ENCODE data around the gene TGFBR3L.

TGFBR3L gene

GRCh38 chr19:7914598-7915045 lies at the start of gene TGFBR3L:
Gene TGFBR3L, plus strand, starts transcription at chr19:7914830.
- CTCF ChIA-PET, result no interaction called here

GRCh38 chr19:7865262-7865911 lies 49.2 kb upstream of the TGFBR3L start:
- H3K4me1 Mint-ChIP-seq, result peaks cover 34% of the 10 kb centered on the region
- H3K4me3 Mint-ChIP-seq, result peak overlapping the region; percentile 43
- no peaks in the 10 kb centered on the region for H3K36me3 Mint-ChIP-seq
- H3K27me3 Mint-ChIP-seq, result peaks cover 87% of the 10 kb centered on the region
- peak overlapping the region; percentile 51 for H3K27ac Mint-ChIP-seq
- CTCF ChIA-PET, result no interaction called here
- DNase-seq, result no peak
- H3K9me3 Mint-ChIP-seq, result no peaks in the 10 kb centered on the region

More at GRCh38 chr19:7914598-7915045, at the start of gene TGFBR3L:
- Mint-ChIP-seq H3K4me3 (peak within 1 kb of the TSS; percentile 64), H3K27ac (peak within 1 kb of the TSS; percentile 19), H3K36me3 (peaks cover 18% of the 10 kb centered on the region), H3K27me3 (peaks cover 59% of the 10 kb centered on the region), H3K4me1 (peaks cover 21% of the 10 kb centered on the region), H3K9me3 (no peaks in the 10 kb centered on the region)
- DNase-seq, result no peak

- no peak overlapping the region for H3K27ac Mint-ChIP-seq
- no peaks in the 10 kb centered on the region for H3K9me3 Mint-ChIP-seq
- peaks cover 43% of the 10 kb centered on the region for H3K4me1 Mint-ChIP-seq
- DNase-seq, result no peak
- CTCF ChIA-PET, result no interaction called here
- peaks cover 85% of the 10 kb centered on the region for H3K27me3 Mint-ChIP-seq
- no peak overlapping the region for H3K4me3 Mint-ChIP-seq
- H3K36me3 Mint-ChIP-seq, result no peaks in the 10 kb centered on the region
Measured at GRCh38 chr19:7866399-7867091, 48.1 kb upstream of the TGFBR3L start.

GRCh38 chr19:7867092-7867844 lies 47.4 kb upstream of the TGFBR3L start:
- no peaks in the 10 kb centered on the region for H3K36me3 Mint-ChIP-seq
- H3K9me3 Mint-ChIP-seq, result no peaks in the 10 kb centered on the region
- peaks cover 85% of the 10 kb centered on the region for H3K27me3 Mint-ChIP-seq
- H3K27ac Mint-ChIP-seq, result peak overlapping the region; percentile 7
- peaks cover 49% of the 10 kb centered on the region for H3K4me1 Mint-ChIP-seq
- CTCF ChIA-PET, result no interaction called here
- DNase-seq, result no peak
- no peak overlapping the region for H3K4me3 Mint-ChIP-seq

GRCh38 chr19:7868326-7868670 lies 46.3 kb upstream of the TGFBR3L start:
- Mint-ChIP-seq H3K4me3 (peak overlapping the region; percentile 68), H3K27ac (no peak overlapping the region), H3K36me3 (no peaks in the 10 kb centered on the region), H3K27me3 (peaks cover 85% of the 10 kb centered on the region), H3K4me1 (peaks cover 53% of the 10 kb centered on the region), H3K9me3 (no peaks in the 10 kb centered on the region)
- CTCF ChIA-PET, result interaction anchor here (1.2 to 2.0 kb wide), 7 partner anchors 11 to 300 kb away, joined by 3 to 14 read pairs (median 8); partner anchors contain the start of genes MAP2K7 and SNAPC2
- DNase-seq, result peak; percentile 50

- DNase-seq, result peak; percentile 86
- H3K27me3 Mint-ChIP-seq, result peaks cover 85% of the 10 kb centered on the region
- CTCF ChIA-PET, result interaction anchor here (0.9 to 2.0 kb wide), 12 partner anchors 10 to 300 kb away, joined by 3 to 14 read pairs (median 5); partner anchors contain the start of genes MAP2K7, SNAPC2 and TRAPPC5
- peaks cover 2% of the 10 kb centered on the region for H3K36me3 Mint-ChIP-seq
- peaks cover 53% of the 10 kb centered on the region for H3K4me1 Mint-ChIP-seq
- no peaks in the 10 kb centered on the region for H3K9me3 Mint-ChIP-seq
- peak overlapping the region; percentile 81 for H3K27ac Mint-ChIP-seq
- peak overlapping the region; percentile 71 for H3K4me3 Mint-ChIP-seq
Measured at GRCh38 chr19:7868671-7869452, 45.8 kb upstream of the TGFBR3L start.

GRCh38 chr19:7869453-7869909 lies 45.1 kb upstream of the TGFBR3L start:
- peak; percentile 83 for DNase-seq
- Mint-ChIP-seq H3K27me3 (peaks cover 82% of the 10 kb centered on the region), H3K4me1 (peaks cover 50% of the 10 kb centered on the region), H3K4me3 (peak overlapping the region; percentile 71), H3K27ac (peak overlapping the region; percentile 81), H3K9me3 (no peaks in the 10 kb centered on the region), H3K36me3 (peaks cover 2% of the 10 kb centered on the region)
- CTCF ChIA-PET, result interaction anchor here (0.7 to 2.0 kb wide), 14 partner anchors 10 to 347 kb away, joined by 3 to 14 read pairs (median 4); partner anchors contain the start of genes MAP2K7, MCOLN1, SNAPC2 and TRAPPC5

GRCh38 chr19:7869910-7870511 lies 44.6 kb upstream of the TGFBR3L start:
- Mint-ChIP-seq H3K27ac (peak overlapping the region; percentile 51), H3K36me3 (peaks cover 2% of the 10 kb centered on the region), H3K9me3 (no peaks in the 10 kb centered on the region), H3K4me3 (peak overlapping the region; percentile 58), H3K4me1 (peaks cover 50% of the 10 kb centered on the region), H3K27me3 (peaks cover 82% of the 10 kb centered on the region)
- DNase-seq, result peak; percentile 69
- CTCF ChIA-PET, result interaction anchor here (0.7 to 2.0 kb wide), 12 partner anchors 11 to 348 kb away, joined by 3 to 14 read pairs (median 5); partner anchors contain the start of genes MAP2K7, MCOLN1, SNAPC2 and TRAPPC5

GRCh38 chr19:7870571-7871436 lies 43.8 kb upstream of the TGFBR3L start:
- no peak overlapping the region for H3K27ac Mint-ChIP-seq
- H3K27me3 Mint-ChIP-seq, result peaks cover 82% of the 10 kb centered on the region
- H3K9me3 Mint-ChIP-seq, result no peaks in the 10 kb centered on the region
- CTCF ChIA-PET, result interaction anchor here (0.6 kb wide), 1 partner anchor 13 kb away, joined by 3 read pairs; no protein-coding TSS in a partner anchor
- peak overlapping the region; percentile 35 for H3K4me3 Mint-ChIP-seq
- peaks cover 47% of the 10 kb centered on the region for H3K4me1 Mint-ChIP-seq
- peaks cover 2% of the 10 kb centered on the region for H3K36me3 Mint-ChIP-seq
- peak; percentile 66 for DNase-seq

- peak overlapping the region; percentile 35 for H3K4me3 Mint-ChIP-seq
- peaks cover 2% of the 10 kb centered on the region for H3K36me3 Mint-ChIP-seq
Measured at GRCh38 chr19:7871437-7872305, 43.0 kb upstream of the TGFBR3L start.

GRCh38 chr19:7872306-7873204 lies 42.1 kb upstream of the TGFBR3L start:
- H3K9me3 Mint-ChIP-seq, result no peaks in the 10 kb centered on the region
- no peak overlapping the region for H3K27ac Mint-ChIP-seq
- peaks cover 50% of the 10 kb centered on the region for H3K4me1 Mint-ChIP-seq
- peaks cover 73% of the 10 kb centered on the region for H3K27me3 Mint-ChIP-seq
- peak overlapping the region; percentile 7 for H3K4me3 Mint-ChIP-seq
- CTCF ChIA-PET, result interaction anchor here (0.7 to 1.5 kb wide), 3 partner anchors 27 to 192 kb away, joined by 3 to 4 read pairs (median 3); partner anchors contain the start of gene TRAPPC5
- H3K36me3 Mint-ChIP-seq, result peaks cover 2% of the 10 kb centered on the region
- DNase-seq, result no peak

More at GRCh38 chr19:7871437-7872305, 43.0 kb upstream of the TGFBR3L start:
- H3K27me3 Mint-ChIP-seq, result peaks cover 82% of the 10 kb centered on the region
- peak; percentile 90 for DNase-seq
- peak overlapping the region; percentile 33 for H3K27ac Mint-ChIP-seq
- CTCF ChIA-PET, result interaction anchor here (0.6 to 1.5 kb wide), 2 partner anchors 12 to 28 kb away, joined by 3 to 4 read pairs; no protein-coding TSS in a partner anchor
- no peaks in the 10 kb centered on the region for H3K9me3 Mint-ChIP-seq
- peaks cover 50% of the 10 kb centered on the region for H3K4me1 Mint-ChIP-seq
